WTC11 (cell line): ENCODE measurements around the gene TET1. TPM values are rescaled to one million over a fixed set of nuclear protein-coding genes. Genes with fewer than 3 reads are reported as not detected.
A peak's percentile ranks its signal among the peaks of the same experiment; 100 is the strongest.

ENCODE experiments used
- ATAC-seq: fragments of 200-7000 bp; cut with Tn5 transposase; 2 replicates; pipeline ENCODE4 v1.10.0; 2021; ENCODE audit warnings: mild to moderate bottlenecking, moderate library complexity
- CTCF ChIA-PET: fragments of 300-600 bp; sonication (Branson Sonifier 250); formaldehyde crosslinking; loops from one replicate; lab custom pipeline; 2021; ENCODE audit warnings: antibody characterized with exemption; lab: Charles Lee
- POLR2A ChIA-PET: fragments of 350-600 bp; sonication (Branson Sonifier 250); formaldehyde crosslinking; loops from one replicate; lab custom pipeline; 2021; ENCODE audit warnings: antibody characterized with exemption; lab: Charles Lee
- DNase-seq: peaks from one replicate; pipeline ENCODE4 v3.0.0; 2021; ENCODE audit warnings: low spot score
- H3K27ac Mint-ChIP-seq: 2 replicates; pipeline ENCODE4 v1.8.0; 2021; ENCODE audit warnings: mixed read lengths
- H3K27me3 Mint-ChIP-seq: 2 replicates; pipeline ENCODE4 v1.8.0; 2021; ENCODE audit warnings: low read depth, mild to moderate bottlenecking, moderate library complexity, mixed read lengths
- H3K36me3 Mint-ChIP-seq: 2 replicates; pipeline ENCODE4 v1.8.0; 2021; ENCODE audit warnings: mixed read lengths
- H3K4me1 Mint-ChIP-seq: 2 replicates; pipeline ENCODE4 v1.8.0; 2022; ENCODE audit warnings: mixed read lengths
- H3K4me3 Mint-ChIP-seq: 2 replicates; pipeline ENCODE4 v1.8.0; 2021; ENCODE audit warnings: mild to moderate bottlenecking, moderate library complexity, mixed read lengths
- H3K9me3 Mint-ChIP-seq: 2 replicates; pipeline ENCODE4 v1.8.0; 2021; ENCODE audit warnings: mixed read lengths
- ATF3 ChIP-seq: sonication (generic); formaldehyde crosslinking; conservative IDR thresholded peaks from 2 replicates; pipeline ENCODE4 v1.8.1; 2022; ENCODE audit warnings: mild to moderate bottlenecking, missing genetic modification reagents
- CREB1 ChIP-seq: sonication (generic); formaldehyde crosslinking; IDR thresholded peaks from 2 replicates; pipeline ENCODE4 v1.8.0; 2023; ENCODE audit warnings: mild to moderate bottlenecking, missing genetic modification reagents
- E2F4 ChIP-seq: sonication (generic); formaldehyde crosslinking; IDR thresholded peaks from 2 replicates; pipeline ENCODE4 v1.8.1; 2022; ENCODE audit warnings: low read depth, mild to moderate bottlenecking, moderate library complexity, missing genetic modification reagents, borderline replicate concordance
- EMX1 ChIP-seq: fragments of 250-450 bp; sonication (Bioruptor Pico); IDR thresholded peaks from 2 replicates; pipeline ENCODE4 v1.8.0; 2021; ENCODE audit warnings: mild to moderate bottlenecking
- ERG ChIP-seq: fragments of 250-450 bp; sonication (Bioruptor Pico); IDR thresholded peaks from 2 replicates; pipeline ENCODE4 v1.8.0; 2021; ENCODE audit warnings: mild to moderate bottlenecking
- ESRRA ChIP-seq: sonication (generic); formaldehyde crosslinking; IDR thresholded peaks from 2 replicates; pipeline ENCODE4 v1.8.1; 2022; ENCODE audit warnings: mild to moderate bottlenecking, missing genetic modification reagents, borderline replicate concordance
- FOXP4 ChIP-seq: sonication (generic); formaldehyde crosslinking; IDR thresholded peaks from 2 replicates; pipeline ENCODE4 v1.8.0; 2022; ENCODE audit warnings: mild to moderate bottlenecking, missing genetic modification reagents
- JUN ChIP-seq: sonication (generic); formaldehyde crosslinking; IDR thresholded peaks from 2 replicates; pipeline ENCODE4 v1.8.0; 2023; ENCODE audit warnings: mild to moderate bottlenecking, missing genetic modification reagents
- KAT7 ChIP-seq: sonication (generic); formaldehyde crosslinking; IDR thresholded peaks from 2 replicates; pipeline ENCODE4 v1.8.1; 2023; ENCODE audit warnings: missing genetic modification reagents, mild to moderate bottlenecking, borderline replicate concordance
- MYBL2 ChIP-seq: sonication (generic); formaldehyde crosslinking; IDR thresholded peaks from 2 replicates; pipeline ENCODE4 v1.8.1; 2023; ENCODE audit warnings: mild to moderate bottlenecking, moderate library complexity, missing genetic modification reagents
- NFATC4 ChIP-seq: fragments of 250-450 bp; sonication (Bioruptor Pico); IDR thresholded peaks from 2 replicates; pipeline ENCODE4 v1.9.0; 2021; ENCODE audit warnings: mild to moderate bottlenecking
- NFE2L1 ChIP-seq: sonication (generic); formaldehyde crosslinking; IDR thresholded peaks from 2 replicates; pipeline ENCODE4 v1.8.1; 2023; ENCODE audit warnings: missing genetic modification reagents
- NFYB ChIP-seq: sonication (generic); formaldehyde crosslinking; conservative IDR thresholded peaks from 2 replicates; pipeline ENCODE4 v1.8.0; 2022; ENCODE audit warnings: low read depth, missing genetic modification reagents
- NR3C1 ChIP-seq: sonication (generic); formaldehyde crosslinking; conservative IDR thresholded peaks from 2 replicates; pipeline ENCODE4 v1.8.1; 2023; ENCODE audit warnings: low read depth, mild to moderate bottlenecking, missing genetic modification reagents
- SMAD3 ChIP-seq: sonication (generic); formaldehyde crosslinking; IDR thresholded peaks from 2 replicates; pipeline ENCODE4 v1.8.0; 2022; ENCODE audit warnings: missing genetic modification reagents, mild to moderate bottlenecking, borderline replicate concordance
- TP53 ChIP-seq: sonication (generic); formaldehyde crosslinking; IDR thresholded peaks from 2 replicates; pipeline ENCODE4 v1.8.1; 2023; ENCODE audit warnings: mild to moderate bottlenecking, missing genetic modification reagents
- USF2 ChIP-seq: sonication (generic); formaldehyde crosslinking; IDR thresholded peaks from 2 replicates; pipeline ENCODE4 v1.8.1; 2023; ENCODE audit warnings: mild to moderate bottlenecking, missing genetic modification reagents, moderate library complexity
- ZBTB43 ChIP-seq: sonication (generic); formaldehyde crosslinking; IDR thresholded peaks from 2 replicates; pipeline ENCODE4 v1.8.1; 2023; ENCODE audit warnings: mild to moderate bottlenecking, missing genetic modification reagents
- ZNF317 ChIP-seq: sonication (generic); formaldehyde crosslinking; IDR thresholded peaks from 2 replicates; pipeline ENCODE4 v1.8.1; 2023; ENCODE audit warnings: low read depth, mild to moderate bottlenecking, moderate library complexity, missing genetic modification reagents, borderline replicate concordance
- ZNF532 ChIP-seq: fragments of 250-450 bp; sonication (Bioruptor Pico); IDR thresholded peaks from 2 replicates; pipeline ENCODE4 v1.9.0; 2021; ENCODE audit warnings: mild to moderate bottlenecking, borderline replicate concordance
- ZSCAN18 ChIP-seq: fragments of 250-450 bp; sonication (Bioruptor Pico); IDR thresholded peaks from 2 replicates; pipeline ENCODE4 v2.1.2; 2022; ENCODE audit warnings: mild to moderate bottlenecking, moderate library complexity
- total RNA-seq: library from RNA; stranded (reverse); gene quantifications from 3 replicates; pipeline ENCODE4 v1.2.3, GENCODE V29; 2021

The TET1 gene
- total RNA-seq, 1 experiment from 2014 or later = 71.4 TPM

- TF ChIP-seq ERG (CRISPR knock-in tag) (no peak), NFYB (CRISPR knock-in tag) (no peak), KAT7 (CRISPR knock-in tag) (no peak), EMX1 (CRISPR knock-in tag) (no peak), USF2 (no peak)
- H3K27me3 Mint-ChIP-seq = no peaks in the 10 kb centered on the region
- ChIA-PET POLR2A (no interaction called here), CTCF (no interaction called here)
- no peaks in the 10 kb centered on the region for H3K4me1 Mint-ChIP-seq
- peaks cover 72% of the 10 kb centered on the region for H3K36me3 Mint-ChIP-seq
- H3K27ac Mint-ChIP-seq = 0 out of 2 replicates have a peak overlapping the region, but pooled peaks have one; percentile 2
- DNase-seq = no peak
- no peaks in the 10 kb centered on the region for H3K9me3 Mint-ChIP-seq
- no peak for ATAC-seq
- H3K4me3 Mint-ChIP-seq = no peak overlapping the region
Observed at GRCh38 chr10:68684413-68684812, 124.3 kb downstream of the TET1 start.

GRCh38 chr10:68696018-68696417 lies 135.9 kb downstream of the TET1 start:
- no peak for DNase-seq
- no peak for ATAC-seq
- H3K9me3 Mint-ChIP-seq = no peaks in the 10 kb centered on the region
- H3K4me1 Mint-ChIP-seq = no peaks in the 10 kb centered on the region
- peaks cover 19% of the 10 kb centered on the region for H3K36me3 Mint-ChIP-seq
- H3K27ac Mint-ChIP-seq = no peak overlapping the region
- no peak overlapping the region for H3K4me3 Mint-ChIP-seq
- ChIA-PET CTCF (interaction anchor here (2.1 kb wide), 1 partner anchor 145 kb away, joined by 6 read pairs; no protein-coding TSS in a partner anchor), POLR2A (no interaction called here)
- H3K27me3 Mint-ChIP-seq = no peaks in the 10 kb centered on the region
- TF ChIP-seq ZNF532 (CRISPR knock-in tag) = no peak
- no peak for TF ChIP-seq MYBL2
- TF ChIP-seq SMAD3 (CRISPR knock-in tag) = no peak
- no peak for TF ChIP-seq ZSCAN18 (CRISPR knock-in tag)
- no peak for TF ChIP-seq E2F4 (CRISPR knock-in tag)
- TF ChIP-seq NFATC4 = no peak
- TF ChIP-seq NFE2L1 = no peak
- TF ChIP-seq ESRRA (CRISPR knock-in tag) = no peak
- no peak for TF ChIP-seq CREB1
- no peak for TF ChIP-seq NR3C1 (CRISPR knock-in tag)
- no peak for TF ChIP-seq ZNF317 (CRISPR knock-in tag)
- no peak for TF ChIP-seq USF2
- TF ChIP-seq ZBTB43 (CRISPR knock-in tag) = no peak
- no peak for TF ChIP-seq FOXP4 (CRISPR knock-in tag)
- no peak for TF ChIP-seq JUN (CRISPR knock-in tag)
- no peak for TF ChIP-seq ATF3 (CRISPR knock-in tag)
- TF ChIP-seq TP53 = no peak
